Measurements from ENCODE around the gene SH2D3A. TPM values are rescaled to one million over a fixed set of nuclear protein-coding genes. Genes with fewer than 3 reads are reported as not detected.

Gene SH2D3A
- polyA plus RNA-seq, 1 donor = 1.4 TPM

DNA sequence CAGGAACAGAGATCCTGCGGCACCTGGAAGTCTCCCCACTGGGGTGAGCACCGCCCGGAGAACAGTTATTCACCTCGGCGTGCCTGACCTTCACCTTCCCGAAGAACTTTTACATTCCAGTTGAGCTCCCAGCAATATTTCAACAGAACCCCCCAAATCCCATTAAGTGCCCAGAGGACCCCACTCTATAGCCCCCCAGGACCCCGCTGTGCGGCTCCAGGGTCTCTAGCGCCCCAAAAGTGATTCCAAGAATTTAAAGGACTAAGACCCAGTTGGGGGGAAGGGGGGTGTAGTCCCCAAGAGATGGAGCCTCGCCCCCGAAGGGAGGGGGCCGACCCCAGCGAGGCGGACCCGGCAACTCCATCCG lies 30.3 kb downstream of the SH2D3A start:
- no peak for DNase-seq

DNA sequence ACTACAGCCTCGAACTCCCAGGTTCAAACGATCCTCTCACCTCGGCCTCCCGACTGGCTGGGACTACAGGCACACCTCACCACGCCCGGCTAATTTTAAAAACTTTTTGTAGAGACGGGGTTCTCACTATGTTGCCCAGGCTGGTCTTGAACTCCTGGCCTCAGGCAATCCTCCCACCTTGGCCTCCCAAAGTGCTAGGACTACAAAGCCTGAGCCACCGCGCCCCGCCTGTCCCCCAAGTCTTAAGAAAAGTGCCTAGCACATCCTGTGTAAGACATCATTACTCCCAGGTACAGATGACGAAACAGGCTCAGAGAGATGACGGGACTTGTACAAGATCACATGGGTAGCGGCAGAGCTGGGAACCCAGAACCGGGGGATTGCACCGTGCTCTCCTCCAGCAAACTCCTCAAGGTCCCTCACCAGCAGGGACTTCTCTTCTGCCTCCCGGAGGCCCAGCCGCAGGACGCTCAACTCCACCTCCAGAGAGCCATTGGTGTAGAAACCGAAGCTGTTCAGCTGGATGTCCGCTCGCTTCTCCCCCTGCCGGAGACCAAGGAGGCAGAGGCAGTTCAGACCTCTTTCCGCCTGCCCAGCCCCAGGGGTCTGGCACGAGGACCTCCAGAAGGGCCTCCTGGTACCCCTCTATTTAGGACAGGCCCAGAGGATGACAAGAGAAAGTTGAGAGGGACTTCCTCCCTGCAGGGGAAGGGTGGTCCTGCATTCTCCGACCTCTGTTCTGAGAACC lies 30.9 kb downstream of the SH2D3A start:
- peak; percentile 74 for DNase-seq

DNA sequence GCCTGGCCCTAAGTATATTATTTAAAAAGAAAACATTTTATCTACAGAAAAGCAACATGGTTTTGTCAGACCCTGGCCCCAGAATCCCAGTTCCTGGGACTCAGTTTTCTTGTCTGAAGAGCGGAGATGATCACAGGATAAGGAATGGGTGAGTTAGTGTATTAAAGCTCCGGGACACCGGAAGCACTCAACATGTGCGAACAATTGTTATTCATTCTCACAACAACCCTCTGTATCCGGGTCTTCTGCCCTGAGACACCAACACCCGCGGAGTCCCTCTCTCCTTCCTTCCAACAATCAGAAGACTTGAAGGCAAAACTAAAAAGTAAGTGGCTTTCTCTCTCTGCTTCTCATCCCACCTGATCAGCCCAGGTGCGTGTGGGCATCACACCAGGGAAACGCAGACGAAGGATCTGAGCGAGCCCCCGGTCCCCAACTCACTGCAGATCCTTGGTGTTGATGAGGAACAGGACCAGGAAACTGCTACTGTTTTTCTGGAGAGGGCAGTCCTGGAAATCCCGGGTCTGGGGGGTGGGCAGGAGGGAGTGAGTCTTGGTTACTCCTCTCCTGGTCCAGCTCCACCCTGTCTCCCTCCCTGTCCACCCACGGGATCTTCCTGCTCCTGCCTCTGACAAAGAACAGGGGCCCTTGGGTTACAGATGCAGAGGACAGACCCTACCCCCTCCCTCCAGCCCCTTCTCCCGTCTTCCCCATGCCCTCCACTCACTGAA lies 31.9 kb downstream of the SH2D3A start:
- no peak for DNase-seq

DNA sequence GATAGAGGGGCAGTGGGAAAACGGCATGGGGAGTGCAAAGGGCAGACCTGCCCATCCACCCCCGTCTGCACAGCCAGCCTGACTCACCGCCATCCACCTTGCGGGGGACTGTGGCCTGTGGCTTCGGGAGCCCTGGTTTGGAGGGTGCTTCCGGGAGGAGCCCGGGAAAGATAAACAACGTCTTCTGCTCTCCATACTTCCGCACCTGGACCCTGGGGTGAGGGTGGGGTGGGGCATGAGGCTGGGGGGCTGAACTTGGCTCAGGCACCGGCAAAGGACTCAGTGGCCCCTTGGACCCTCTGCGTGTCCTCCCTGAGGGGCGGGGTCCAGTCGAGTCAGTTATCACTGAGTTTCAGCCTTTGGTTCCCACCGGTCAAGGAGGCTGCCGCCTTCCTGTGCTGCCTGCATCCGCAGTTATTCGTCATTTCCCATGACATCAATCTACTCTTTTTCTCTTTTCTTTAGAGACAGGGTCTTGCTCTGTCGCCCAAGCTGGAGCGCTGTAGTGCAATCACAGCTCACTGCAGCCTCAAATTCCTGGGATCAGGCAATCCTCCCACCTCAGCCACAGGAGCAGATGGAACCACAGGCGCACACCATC lies 33.0 kb downstream of the SH2D3A start:
- DNase-seq = no peak

DNA sequence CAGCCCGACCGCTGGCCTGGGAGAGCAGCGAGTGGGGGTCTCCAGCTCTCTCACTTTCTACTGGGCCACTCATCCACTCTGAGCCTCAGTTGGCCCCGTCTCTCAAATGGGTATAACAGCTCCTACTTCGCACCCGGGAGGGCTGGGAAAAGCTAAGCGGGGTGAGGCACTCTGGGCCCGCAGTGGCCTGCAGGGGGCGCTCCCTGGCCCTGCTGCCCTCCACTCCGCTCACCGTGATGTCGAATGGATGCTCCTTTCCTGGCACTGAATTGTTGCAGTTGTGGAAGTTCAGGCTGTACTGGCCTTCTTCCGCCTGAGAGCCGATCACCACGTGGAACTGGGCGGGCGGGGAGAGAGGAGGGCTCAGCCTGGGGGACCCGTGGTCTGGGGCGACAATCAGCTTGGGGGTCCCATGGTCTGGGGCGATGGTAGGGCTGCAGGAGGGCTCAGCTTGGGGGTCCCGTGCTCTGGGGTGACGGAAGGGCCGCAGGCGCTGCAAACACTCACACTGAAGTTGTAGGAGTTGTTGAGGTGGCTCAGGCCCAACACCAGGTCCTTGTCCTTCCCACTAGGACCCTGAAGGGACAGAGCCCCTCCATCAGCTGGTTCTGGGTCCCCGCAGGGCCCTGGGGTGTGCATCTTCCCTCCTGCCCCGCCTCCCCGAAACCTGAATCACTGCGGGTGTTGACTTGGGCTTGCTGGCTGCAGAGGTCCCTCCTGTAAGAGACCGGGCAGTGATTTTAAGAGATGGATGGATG lies 33.7 kb downstream of the SH2D3A start:
- no peak for DNase-seq

DNA sequence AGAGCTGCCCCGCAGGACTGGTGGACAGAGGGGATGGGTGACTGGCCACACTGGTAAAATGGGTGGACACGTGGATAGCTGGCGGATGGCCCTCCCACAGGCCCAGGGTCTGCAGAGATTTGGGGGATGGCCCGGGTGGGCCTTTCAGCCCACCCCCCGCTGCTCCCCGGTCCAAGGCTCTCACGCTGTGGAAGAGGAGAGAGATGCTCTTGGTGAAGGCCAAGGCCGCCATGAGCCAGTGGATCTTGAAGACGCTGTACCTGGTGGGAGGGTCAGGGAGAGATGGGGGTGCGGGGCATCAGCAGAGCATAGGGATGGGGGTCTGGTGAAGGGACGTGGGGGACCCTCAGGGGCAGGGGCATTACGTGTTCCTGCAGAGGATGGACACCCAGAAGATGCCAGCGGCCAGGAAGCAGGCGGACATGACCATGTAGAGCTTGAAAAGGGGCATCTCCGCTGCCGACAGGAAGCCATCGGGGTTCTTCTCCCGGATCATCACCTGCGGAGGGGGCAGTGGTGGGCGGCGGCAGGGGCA lies 34.4 kb downstream of the SH2D3A start:
- no peak for DNase-seq

DNA sequence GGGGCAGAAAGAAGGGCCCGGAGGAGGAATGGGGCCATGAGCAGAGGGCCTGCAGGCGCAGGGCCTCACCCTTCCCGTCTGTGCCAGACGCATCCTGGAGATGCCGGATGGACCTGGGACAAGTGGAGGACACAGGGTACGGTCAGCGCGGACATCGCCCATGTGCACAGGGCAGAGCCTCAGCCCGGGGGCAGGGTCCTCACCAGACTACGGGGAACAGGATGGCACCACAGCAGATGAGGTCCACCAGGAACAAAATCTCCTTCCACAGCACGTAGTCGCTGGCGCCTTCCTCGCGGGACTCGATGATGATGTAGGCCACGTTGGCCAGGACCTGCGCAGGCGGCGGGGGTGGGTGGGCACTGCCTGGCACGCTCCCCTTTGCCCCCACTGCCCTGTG lies 35.4 kb downstream of the SH2D3A start:
- DNase-seq = no peak

DNA sequence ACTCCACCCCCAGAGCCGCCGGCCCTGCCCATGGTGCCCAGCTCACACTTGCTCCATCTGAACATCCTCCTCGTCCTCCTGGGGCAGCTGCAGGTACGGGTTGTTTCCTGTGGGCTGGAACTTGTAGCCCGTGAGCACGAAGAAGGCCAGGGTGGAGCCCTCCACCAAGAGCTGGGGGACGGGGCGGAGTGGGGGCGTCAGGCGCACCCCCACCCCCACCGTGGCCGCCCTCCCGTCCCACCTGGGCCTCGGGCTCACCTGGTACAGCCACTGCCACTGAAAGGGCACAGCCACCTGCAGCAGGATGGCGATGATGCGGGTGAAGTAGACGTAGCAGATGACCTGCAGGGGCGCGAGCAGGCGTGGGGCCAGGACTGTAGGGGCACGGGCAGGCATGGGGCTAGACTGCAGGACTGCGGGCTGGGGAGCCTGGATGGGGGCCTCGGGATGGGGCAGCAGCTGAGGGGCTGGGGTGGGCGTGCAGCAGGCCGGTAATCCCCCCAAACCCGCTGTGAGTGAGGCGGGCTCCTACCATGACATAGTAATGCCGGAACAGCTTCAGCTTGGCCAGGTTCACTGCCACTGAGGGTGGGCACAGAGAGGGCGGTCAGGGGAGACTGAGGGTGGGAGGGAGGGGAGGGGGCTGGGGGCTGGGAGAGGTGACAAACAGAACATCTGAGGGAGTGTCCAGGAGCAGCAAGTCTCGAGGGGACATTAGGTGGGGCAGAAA lies 36.1 kb downstream of the SH2D3A start:
- no peak for DNase-seq

DNA sequence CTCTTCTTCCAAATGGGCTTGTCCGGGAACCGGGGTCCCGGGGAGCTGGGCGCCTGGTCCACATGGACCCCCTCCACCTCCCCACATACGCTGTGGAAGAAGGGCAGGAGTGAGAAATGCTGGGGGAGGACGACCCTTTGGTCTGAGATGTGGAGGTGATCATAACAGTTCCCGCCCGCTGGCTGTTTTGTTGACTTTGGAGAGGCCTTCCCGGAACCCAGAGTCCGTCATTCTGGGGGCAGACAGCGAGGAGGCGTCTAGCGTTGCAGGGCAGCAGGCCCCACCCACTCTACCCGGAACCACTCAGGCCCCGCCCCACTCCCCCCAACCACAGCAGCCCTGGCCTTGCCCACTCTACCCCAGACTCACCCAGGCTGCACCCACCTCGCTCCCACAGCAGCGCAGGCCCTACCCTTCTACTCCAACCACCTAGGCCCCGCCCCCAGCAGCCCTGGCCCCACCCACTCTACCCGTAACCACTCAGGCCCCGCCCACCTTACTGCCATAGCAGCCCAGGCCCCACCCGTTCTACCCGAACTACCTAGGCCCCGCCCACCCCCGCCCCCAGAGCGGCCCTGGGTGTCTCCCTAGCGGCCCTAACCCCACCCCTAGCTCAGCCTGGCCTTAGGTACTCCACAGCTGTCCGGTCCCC lies 37.0 kb downstream of the SH2D3A start:
- no peak for DNase-seq

DNA sequence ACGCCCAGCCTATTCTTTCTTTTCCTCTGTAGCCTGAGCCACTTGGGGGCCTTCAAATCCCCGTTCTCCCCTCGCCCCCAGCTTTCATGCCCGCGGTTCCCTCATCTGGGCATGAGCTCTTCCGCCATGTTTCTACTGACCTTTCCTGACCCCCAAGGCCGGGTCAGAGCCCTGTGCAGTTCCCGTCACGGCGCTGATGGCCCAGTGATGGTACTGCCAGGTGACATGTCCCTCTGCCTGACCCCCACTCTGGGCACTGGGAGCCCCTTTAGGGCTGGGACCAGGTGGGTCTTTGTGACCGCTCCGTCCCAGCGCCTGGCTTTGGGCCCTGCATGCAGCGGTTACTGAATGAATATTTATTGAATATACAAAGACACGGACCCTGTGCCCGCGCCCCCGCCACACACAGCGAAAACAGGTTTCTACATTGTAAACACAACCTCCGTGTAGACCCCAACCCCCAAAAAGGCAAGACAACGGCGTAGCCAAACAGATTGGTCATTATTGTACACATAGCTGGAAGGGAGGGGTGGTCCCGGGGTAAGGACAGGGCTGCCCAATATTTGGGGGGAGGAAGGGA lies 37.6 kb downstream of the SH2D3A start:
- no peak for DNase-seq

DNA sequence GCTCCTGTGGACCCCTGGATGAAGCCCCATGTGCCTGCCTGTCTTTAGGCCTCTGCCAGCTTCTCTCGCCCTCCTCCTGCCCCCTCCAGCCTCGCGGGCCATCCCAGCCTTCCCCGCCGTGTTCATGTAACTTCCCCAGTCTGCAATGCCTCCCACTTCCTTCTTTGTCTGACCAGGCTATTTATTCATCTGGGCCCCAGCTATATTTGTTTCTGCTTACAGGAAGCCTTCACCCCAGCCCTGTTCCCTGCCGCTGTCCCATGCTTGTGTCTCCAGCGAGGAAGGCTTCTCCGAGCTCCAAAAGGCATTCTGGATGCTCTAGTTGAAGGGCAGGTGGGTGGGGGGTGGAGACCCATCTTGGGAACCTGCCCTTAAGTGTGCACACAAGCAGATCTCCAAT lies 38.9 kb downstream of the SH2D3A start:
- no peak for DNase-seq

DNA sequence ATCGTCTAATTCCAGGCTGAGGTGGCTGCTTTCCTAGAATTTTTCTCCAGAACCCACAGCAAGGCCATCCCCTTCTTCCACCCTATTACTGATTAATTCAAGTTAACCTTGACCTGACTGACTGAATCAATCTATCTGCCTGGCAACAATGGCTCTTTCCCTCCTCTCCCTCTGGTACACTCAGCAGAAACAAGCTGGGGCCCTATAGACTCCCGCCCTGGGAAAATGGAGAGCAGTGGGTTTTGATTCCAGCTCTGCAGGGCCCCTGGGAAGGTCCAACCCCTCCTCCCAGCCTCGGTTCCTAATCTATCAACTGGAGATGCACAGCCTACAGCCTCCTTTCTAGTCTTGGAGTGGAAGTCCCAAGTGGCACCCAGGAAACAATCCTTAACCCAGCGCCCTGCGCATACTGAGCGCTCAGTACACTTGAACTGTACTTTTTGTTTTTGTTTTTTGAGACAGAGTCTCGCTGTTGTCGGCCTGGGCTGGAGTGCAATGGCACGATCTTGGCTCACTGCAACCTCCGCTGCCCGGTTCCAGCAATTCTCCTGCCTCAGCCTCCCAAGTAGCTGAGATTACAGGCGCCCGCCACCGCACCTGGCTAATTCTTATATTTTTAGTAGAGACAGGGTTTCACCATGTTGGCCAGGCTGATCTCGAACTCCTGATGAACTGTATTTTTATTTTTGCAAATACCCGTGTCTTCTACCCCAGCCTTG lies 41.6 kb downstream of the SH2D3A start:
- DNase-seq = no peak

DNA sequence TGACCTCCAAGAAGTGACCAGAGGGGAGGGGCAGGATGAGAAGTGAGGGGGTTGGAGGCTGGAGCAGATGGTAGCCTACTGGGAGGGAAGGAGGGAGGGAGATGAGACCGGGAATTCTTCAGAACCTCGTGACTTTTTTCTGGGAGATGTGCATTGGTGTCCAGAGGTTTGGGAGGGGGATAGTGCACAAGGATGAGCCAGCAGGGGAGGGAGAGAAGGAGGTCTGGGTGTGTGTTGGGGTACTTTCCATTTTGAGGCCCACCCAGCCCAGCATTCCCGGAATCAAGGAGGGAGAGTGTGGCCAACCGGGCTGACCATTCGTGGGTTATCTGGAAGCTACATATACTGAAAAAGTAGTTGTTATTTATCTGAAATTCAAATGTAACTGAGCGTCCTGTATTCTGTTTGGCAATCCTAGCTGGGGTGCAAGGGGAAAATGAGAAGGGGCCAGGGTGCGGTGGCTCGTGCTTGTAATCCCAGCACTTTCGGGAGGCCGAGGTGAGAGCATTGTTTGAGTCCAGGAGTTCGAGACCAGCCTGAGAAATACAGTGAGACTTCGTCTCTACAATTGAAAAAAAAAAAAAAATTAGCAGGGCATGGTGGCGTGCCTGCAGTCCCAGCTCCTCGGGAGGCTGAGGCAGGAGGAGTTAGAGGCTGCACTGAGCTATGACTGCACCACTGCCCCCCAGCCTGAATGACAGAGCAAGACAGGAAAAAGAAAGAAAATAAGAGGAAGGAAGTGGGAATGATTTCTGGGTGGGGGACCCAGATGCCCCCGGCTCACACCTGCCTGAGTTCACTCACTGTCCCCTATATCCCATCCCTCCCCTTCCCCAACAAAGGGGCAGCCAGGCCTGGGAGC lies 42.4 kb downstream of the SH2D3A start:
- DNase-seq = no peak

DNA sequence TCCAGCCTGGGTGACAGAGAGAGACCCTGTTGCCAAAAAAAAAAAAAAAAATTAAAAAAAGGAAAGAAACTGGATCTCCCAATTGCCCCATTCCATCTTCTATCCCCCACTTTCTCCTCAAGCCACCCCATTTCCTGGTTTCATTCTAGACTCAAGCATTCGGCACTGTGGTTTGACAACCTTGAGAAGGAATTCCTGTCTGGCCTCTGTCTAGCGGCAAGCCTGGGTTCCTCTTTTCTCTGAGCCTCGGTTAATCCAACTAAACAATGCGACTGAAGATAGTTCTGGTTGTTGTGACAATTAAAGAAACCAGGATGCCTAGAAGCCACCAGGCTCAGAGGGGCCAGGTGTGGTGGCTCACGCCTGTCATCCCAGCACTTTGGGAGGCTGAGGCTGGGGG lies 43.5 kb downstream of the SH2D3A start:
- no peak for DNase-seq

DNA sequence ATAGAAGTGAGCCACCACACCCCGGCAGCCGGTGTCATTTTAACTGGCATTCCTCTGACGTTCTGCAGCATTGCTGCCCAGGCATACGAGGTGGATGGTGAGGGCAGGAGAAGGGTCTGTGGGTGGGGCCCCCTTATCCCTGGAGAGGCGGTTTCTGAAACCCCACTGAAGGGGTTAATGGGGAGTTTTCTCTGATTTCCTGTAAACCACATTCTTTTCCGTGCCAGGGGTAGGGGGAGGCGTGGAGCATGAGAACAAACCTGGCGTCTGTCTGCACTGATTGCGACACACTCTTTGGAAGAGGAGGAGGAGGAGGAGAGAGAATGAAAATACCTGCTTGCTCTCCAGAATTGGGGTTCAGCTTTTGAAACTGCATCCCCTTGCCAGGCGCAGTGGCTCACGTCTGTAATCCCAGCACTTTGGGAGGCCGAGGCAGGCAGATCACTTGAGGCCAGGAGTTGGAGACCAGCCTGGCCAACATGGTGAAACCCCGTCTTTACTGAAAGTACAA lies 44.1 kb downstream of the SH2D3A start:
- no peak for DNase-seq

DNA sequence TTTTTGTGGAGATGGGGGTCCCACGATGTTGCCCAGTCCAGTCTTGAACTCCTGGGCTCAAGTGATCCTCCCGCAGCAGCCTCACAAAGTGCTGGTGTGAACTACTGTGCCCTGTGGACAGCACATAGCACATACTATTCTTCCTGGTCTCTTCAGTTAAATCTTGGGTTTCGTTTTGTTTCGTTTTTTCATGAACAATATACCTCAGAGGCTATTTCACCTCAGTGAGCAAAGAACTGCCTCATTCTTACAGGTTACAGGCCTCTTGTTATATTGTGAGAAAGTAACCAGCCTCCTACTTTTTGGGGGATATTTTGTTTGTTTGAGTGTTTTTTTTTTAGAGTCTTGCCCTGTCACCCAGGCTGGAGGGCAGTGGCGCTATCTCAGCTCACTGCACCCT lies 45.5 kb downstream of the SH2D3A start:
- DNase-seq = no peak

DNA sequence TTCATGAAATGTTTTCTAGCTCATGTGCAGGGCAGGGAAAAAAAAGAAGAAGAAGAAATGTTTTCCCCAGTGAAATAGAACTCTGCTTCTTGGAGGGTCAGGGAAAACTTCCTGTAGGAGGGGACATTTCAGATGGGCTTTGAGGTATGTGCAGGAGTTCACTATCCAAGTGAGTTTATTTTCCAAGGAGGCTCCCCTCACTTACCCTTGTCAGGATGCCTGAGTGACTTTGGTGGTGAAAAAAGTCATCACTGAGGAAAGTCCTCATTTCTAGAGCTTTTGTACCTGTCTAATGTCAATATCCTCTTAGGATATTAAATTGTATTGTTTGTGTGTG lies 46.1 kb downstream of the SH2D3A start:
- no peak for DNase-seq

DNA sequence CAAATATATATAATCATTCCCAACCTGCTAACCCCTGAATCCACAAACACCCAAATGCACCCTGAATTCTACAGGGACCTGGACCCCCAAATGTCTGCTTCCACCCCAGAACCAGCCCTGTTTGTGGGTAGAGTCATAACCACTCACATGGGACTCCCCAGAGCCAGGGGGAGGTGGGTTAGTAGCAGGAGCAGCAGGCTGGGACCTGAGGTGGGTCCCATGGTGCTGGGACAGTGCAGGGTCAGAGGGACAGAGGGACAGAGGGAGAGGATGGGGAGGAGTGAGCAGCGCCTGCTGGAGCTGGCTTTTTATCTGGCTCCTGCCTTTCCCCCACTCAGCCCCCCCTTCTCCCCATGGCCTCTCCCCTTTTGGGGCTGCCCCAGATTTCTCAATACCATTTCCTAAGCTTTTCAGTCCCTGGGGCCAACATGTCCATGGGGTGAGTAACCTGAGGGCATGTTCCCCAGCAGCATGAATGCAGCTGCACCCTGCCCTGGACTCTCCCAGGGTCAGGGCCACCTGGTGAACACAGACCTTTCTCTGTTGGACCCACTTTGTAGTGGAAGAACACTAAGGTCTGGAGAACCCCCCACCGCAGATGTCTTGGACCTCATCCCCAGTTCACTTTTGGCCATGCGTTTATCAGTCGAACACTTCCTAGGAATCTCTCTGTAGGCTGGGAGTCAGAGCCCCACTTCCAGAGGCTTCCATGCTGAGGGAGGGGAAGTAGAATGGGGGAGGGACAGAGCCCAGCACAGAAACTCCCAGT lies 46.7 kb downstream of the SH2D3A start, which contains the start of gene C3:
Gene C3, minus strand, starts transcription at position 282 of the 769 bp plus-strand sequence. Its CDS starts 61 bp downstream, at position 221.
- DNase-seq = no peak

DNA sequence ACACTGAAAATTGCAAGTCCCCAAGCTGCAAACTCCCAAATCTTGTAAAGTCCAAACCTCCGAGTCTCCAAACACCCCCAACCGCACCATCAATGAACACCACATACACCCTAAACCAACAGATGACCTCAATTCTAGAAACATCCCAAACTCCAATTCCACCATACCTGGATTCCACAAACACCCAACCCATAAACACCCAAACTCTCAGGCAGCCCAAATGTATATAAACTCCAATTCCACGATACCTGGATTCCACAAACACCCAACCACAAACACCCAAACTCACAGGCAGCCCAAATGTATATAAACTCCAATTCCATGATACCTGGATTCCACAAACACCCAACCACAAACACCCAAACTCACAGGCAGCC lies 47.3 kb downstream of the SH2D3A start:
- DNase-seq = no peak

Data from hindlimb muscle (tissue), 1 donor.